Fibroblast of pulmonary artery (primary cell): ENCODE data around the gene PARP3.
A peak's percentile ranks its signal among the peaks of the same experiment; 100 is the strongest.

ENCODE experiments used
- DNase-seq: peaks from one replicate; pipeline ENCODE4 v3.0.0-alpha.2; 2010; ENCODE audit warnings: low read depth
- H3K4me3 ChIP-seq: replicated peaks from 2 replicates; pipeline ENCODE4 v1.5.1; 2011; ENCODE audit warnings: low read depth, mild to moderate bottlenecking, control low read depth, low read length, moderate library complexity
- CTCF ChIP-seq: IDR thresholded peaks from 2 replicates; pipeline ENCODE4 v1.5.1; 2011; ENCODE audit warnings: mild to moderate bottlenecking, control low read depth, low read length, inconsistent platforms; ENCODE audit errors: missing control alignments

PARP3 gene

GRCh38 chr3:51940648-51941462, 1.3 kb upstream of the PARP3 start:
- DNase-seq = peak; percentile 70
- TF ChIP-seq CTCF = no peak
- peak overlapping the region; percentile 85 for H3K4me3 ChIP-seq

GRCh38 chr3:51941463-51941797, 733 bp upstream of the PARP3 start:
- no peak for DNase-seq
- TF ChIP-seq CTCF = no peak

GRCh38 chr3:51942603-51943450, 664 bp downstream of the PARP3 start:
- TF ChIP-seq CTCF = no peak
- peak overlapping the region; percentile 52 for H3K4me3 ChIP-seq
- peak; percentile 38 for DNase-seq

More at GRCh38 chr3:51941463-51941797, 733 bp upstream of the PARP3 start:
- H3K4me3 ChIP-seq = peak overlapping the region; percentile 85

GRCh38 chr3:51943451-51944391, 1.6 kb downstream of the PARP3 start:
- H3K4me3 ChIP-seq = no peak overlapping the region
- DNase-seq = no peak
- TF ChIP-seq CTCF = no peak

GRCh38 chr3:51944451-51945021, 2.4 kb downstream of the PARP3 start:
- TF ChIP-seq CTCF = no peak
- DNase-seq = no peak
- no peak overlapping the region for H3K4me3 ChIP-seq
